Upper lobe of left lung (tissue), 6 donors: Measurements from ENCODE around the gene GSK3A. TPM values are rescaled to one million over a fixed set of nuclear protein-coding genes. Genes with fewer than 3 reads are reported as not detected.

Experiments used
- ATAC-seq, 2 donors: fragments of 200-7000 bp; cut with Tn5 transposase; one replicate each; pipeline ENCODE4 v1.9.1; 2022; ENCODE audit warnings: mild to moderate bottlenecking in 2 of 2, moderate library complexity in 2 of 2; ENCODE audit not compliant: low FRiP score in 2 of 2
- DNase-seq, 2 donors: peaks; one replicate each; pipeline ENCODE4 v3.0.0-alpha.2; 2019 to 2020
- H3K27ac ChIP-seq, 4 donors: fragments of 200-600 bp; sonication (generic); one replicate each; pipeline ENCODE4 v1.5.1; 2016 to 2019
- H3K27me3 ChIP-seq, 4 donors: fragments of 200-600 bp; sonication (generic); one replicate each; pipeline ENCODE4 v1.5.1; 2017 to 2019
- H3K36me3 ChIP-seq, 4 donors: fragments of 200-600 bp; sonication (generic); one replicate each; pipeline ENCODE4 v1.5.1; 2016 to 2019
- H3K4me1 ChIP-seq, 4 donors: fragments of 200-600 bp; sonication (generic); one replicate each; pipeline ENCODE4 v1.5.1; 2018 to 2019
- H3K4me3 ChIP-seq, 4 donors: fragments of 200-600 bp; sonication (generic); one replicate each; pipeline ENCODE4 v1.5.1; 2017 to 2019; ENCODE audit warnings: mild to moderate bottlenecking in 2 of 4, moderate library complexity in 1 of 4
- H3K9me3 ChIP-seq, 4 donors: fragments of 200-600 bp; sonication (generic); one replicate each; pipeline ENCODE4 v1.5.1; 2018 to 2019
- CTCF ChIP-seq, 6 experiments: fragments of 450-650 bp in 4 of 6; fragments of 200-600 bp in 2 of 6; sonication (generic) in 2 of 6; IDR thresholded peaks; one replicate each; pipeline ENCODE4 v1.5.1; 2016 to 2019; ENCODE audit warnings: antibody characterized with exemption in 6 of 6
- EP300 ChIP-seq, 4 donors: sonication (generic); formaldehyde crosslinking; IDR thresholded peaks; one replicate each; pipeline ENCODE4 v1.5.1; 2017; ENCODE audit warnings: antibody characterized with exemption in 4 of 4, control low read depth in 2 of 4
- POLR2A ChIP-seq, 4 donors: fragments of 450-650 bp; IDR thresholded peaks; one replicate each; pipeline ENCODE4 v1.5.1; 2016 to 2017; ENCODE audit warnings: antibody characterized with exemption in 4 of 4, mild to moderate bottlenecking in 2 of 4
- POLR2AphosphoS5 ChIP-seq, 2 donors: sonication (generic); formaldehyde crosslinking; IDR thresholded peaks; one replicate each; pipeline ENCODE4 v1.5.1; 2017; ENCODE audit warnings: antibody characterized with exemption in 2 of 2
- WGBS, 2 donors: methylation state at CpG; one replicate each; pipeline ENCODE4 v1.1.5; 2017 to 2018; 5-methylcytosine and 5-hydroxymethylcytosine counted together
- total RNA-seq, 6 donors: library from RNA; depleted of rRNA in 4 of 6; stranded (reverse); fragments of >200 nt in 4 of 6; gene quantifications; one replicate each; pipeline versions ENCODE4 v1.1.0 to v1.2.1, GENCODE V29; 2016 to 2021
- donor health status: DM: no; HTN: no; CAD: no; lungs with moderate emphysema.
- donor health status: DM: no; HTN: yes; CAD: no; lungs with severe emphysema.

GSK3A gene
- total RNA-seq, 6 donors from 2014 or later: 33.2 to 46.9 (median 39.1) TPM

DNA sequence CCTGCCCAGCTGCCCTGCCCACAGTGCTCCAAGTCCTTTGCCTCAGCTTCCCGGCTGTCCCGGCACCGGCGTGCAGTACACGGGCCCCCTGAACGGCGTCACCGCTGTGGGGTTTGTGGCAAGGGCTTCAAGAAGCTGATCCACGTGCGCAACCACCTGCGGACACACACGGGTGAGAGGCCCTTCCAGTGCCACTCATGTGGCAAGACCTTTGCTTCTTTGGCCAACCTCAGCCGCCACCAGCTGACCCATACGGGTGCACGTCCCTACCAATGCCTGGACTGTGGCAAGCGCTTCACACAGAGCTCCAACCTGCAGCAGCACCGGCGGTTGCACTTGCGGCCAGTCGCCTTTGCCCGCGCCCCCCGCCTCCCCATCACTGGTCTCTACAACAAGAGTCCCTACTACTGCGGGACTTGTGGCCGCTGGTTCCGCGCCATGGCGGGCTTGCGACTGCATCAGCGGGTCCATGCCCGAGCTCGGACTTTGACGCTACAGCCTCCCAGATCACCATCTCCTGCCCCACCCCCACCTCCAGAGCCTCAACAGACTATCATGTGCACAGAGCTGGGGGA is 16.6 kb downstream of the GSK3A start:
- DNase-seq (peak in 1 of 2 donors; percentile 82), ATAC-seq (no peak)
- WGBS, 2 donors: 96 to 98% methylated on average over 24 to 31 of the region's 33 CpGs
- peaks cover 8 to 14% (median 10%) of the 10 kb centered on the region in 4 donors for H3K4me1 ChIP-seq
- TF ChIP-seq EP300 (IDR thresholded peaks at IDR 0.05) (no peak), POLR2A (IDR thresholded peaks at IDR 0.05) (no peak), POLR2AphosphoS5 (IDR thresholded peaks at IDR 0.05) (no peak), CTCF (IDR thresholded peaks at IDR 0.05) (no peak)
- H3K36me3 ChIP-seq: peaks cover 19 to 66% (median 63%) of the 10 kb centered on the region in 4 donors
- H3K4me3 ChIP-seq: no peak overlapping the region
- no peak overlapping the region for H3K27ac ChIP-seq
- no peaks in the 10 kb centered on the region for H3K27me3 ChIP-seq
- H3K9me3 ChIP-seq: no peaks in the 10 kb centered on the region

- Histone ChIP-seq H3K4me3 (no peak overlapping the region), H3K36me3 (peaks cover 15 to 60% (median 56%) of the 10 kb centered on the region in 4 donors), H3K9me3 (no peaks in the 10 kb centered on the region), H3K4me1 (peaks cover 11 to 16% (median 13%) of the 10 kb centered on the region in 4 donors), H3K27me3 (no peaks in the 10 kb centered on the region), H3K27ac (no peak overlapping the region)
- TF ChIP-seq EP300 (IDR thresholded peaks at IDR 0.05) (no peak), POLR2AphosphoS5 (IDR thresholded peaks at IDR 0.05) (no peak), POLR2A (IDR thresholded peaks at IDR 0.05) (no peak), CTCF (IDR thresholded peaks at IDR 0.05) (no peak)
- no peak for ATAC-seq
- WGBS, 2 donors: 95 to 96% methylated on average over 33 to 36 of the region's 37 CpGs
- peak in 1 of 2 donors; percentile 74 for DNase-seq
These were observed 17.3 kb downstream of the GSK3A start for GRCh38 chr19:42224940-42225717.

- ATAC-seq (no peak), DNase-seq (no peak)
- peak overlapping the region; percentile 60 to 97 (median 88) for H3K27ac ChIP-seq
- H3K4me1 ChIP-seq: peaks cover 31 to 46% (median 40%) of the 10 kb centered on the region in 4 donors
- TF ChIP-seq POLR2A (IDR thresholded peaks at IDR 0.05) (no peak), POLR2AphosphoS5 (IDR thresholded peaks at IDR 0.05) (no peak)
- H3K27me3 ChIP-seq: no peaks in the 10 kb centered on the region
- peaks cover 13 to 19% (median 17%) of the 10 kb centered on the region in 4 donors for H3K36me3 ChIP-seq
- peak overlapping the region; percentile 80 to 90 (median 86) for H3K4me3 ChIP-seq
- 0 to 2% methylated on average over 6 of the region's 6 CpGs for WGBS, 2 donors
- H3K9me3 ChIP-seq: no peaks in the 10 kb centered on the region
These were observed 21.7 kb downstream of the GSK3A start for GRCh38 chr19:42220751-42221097.

DNA sequence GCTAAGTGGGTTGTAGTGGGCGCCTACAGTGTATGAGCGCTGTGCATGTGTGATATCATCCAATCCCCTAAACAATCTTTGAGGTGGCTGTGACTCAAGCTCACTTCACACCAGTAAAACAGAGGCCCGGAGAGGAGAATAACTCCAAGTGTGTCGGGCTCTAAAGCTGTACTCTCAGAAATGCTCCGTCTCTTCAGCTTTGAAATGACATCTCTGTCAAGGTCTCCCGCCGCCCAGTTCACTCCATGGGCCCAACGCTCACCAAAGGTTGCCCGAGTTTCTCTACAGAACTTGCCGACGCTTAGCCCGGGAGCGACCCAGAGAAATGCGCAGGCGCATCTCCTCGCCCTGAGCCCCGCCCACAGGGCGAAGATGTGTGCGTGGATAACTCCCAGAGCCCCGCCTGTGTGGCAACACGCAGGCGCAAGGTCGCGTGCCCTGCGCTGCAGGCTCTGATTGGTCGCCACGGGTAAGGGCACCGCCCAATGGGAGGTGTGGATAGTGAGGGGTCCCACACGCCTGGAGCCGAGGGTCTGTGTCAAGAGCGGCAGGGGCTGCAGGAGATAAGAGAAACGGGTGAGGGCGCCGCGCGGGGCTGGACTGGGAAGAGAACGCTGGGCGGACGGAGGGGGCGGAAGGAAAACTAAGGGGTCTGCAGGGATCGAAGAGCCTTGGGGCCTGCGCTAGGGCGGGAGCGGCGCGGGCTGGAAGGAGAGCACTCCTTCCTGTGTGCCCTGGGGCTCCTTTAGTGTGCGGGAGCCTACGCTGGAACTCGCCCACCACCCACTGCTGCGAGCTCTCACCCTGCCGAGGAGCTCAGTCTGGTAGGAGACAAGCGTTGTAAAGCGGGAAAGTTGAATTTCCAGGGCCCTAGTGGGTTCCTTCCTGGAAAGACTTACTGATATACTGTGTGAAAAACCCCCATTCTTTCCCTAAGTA is 22.3 kb downstream of the GSK3A start, which contains the start of gene ZNF526:
TSS of gene ZNF526 (plus strand) at position 501 of the 939 bp plus-strand sequence. CDS start 4,092 bp downstream, outside the sequence.
- Histone ChIP-seq H3K27ac (peak within 1 kb of the TSS; percentile 60 to 97 (median 88)), H3K36me3 (peaks cover 7 to 13% (median 11%) of the 10 kb centered on the region in 4 donors), H3K9me3 (no peaks in the 10 kb centered on the region), H3K27me3 (no peaks in the 10 kb centered on the region), H3K4me1 (peaks cover 31 to 53% (median 45%) of the 10 kb centered on the region in 4 donors), H3K4me3 (peak within 1 kb of the TSS; percentile 80 to 90 (median 86))
- peak; percentile 98 for DNase-seq
- peak in 2 of 6 experiments; percentile 12 to 21 for TF ChIP-seq CTCF (IDR thresholded peaks at IDR 0.05)
- TF ChIP-seq EP300 (IDR thresholded peaks at IDR 0.05): no peak
- peak in 3 of 4 donors; percentile 41 to 83 (median 51) for TF ChIP-seq POLR2A (IDR thresholded peaks at IDR 0.05)
- peak; percentile 90 to 93 for TF ChIP-seq POLR2AphosphoS5 (IDR thresholded peaks at IDR 0.05)
- WGBS, 2 donors: 0 to 1% methylated on average over 18 to 53 of the region's 53 CpGs
- ATAC-seq: peak; percentile 95 to 96
